ENCODE data around the gene POP5. TPM values are rescaled to one million over a fixed set of nuclear protein-coding genes. Genes with fewer than 3 reads are reported as not detected.
A peak's percentile ranks its signal among the peaks of the same experiment; 100 is the strongest.

POP5 gene
- polyA plus RNA-seq, 3 donors: 45.9 to 54.5 (median 47.4) TPM

GRCh38 chr12:120590741-120591407, 9.7 kb upstream of the POP5 start:
- no peak for DNase-seq (ENCODE audit: low read depth in 3 of 3, low spot score in 2 of 3)

- no peak for DNase-seq (ENCODE audit: low read depth in 3 of 3, low spot score in 2 of 3)
Measured at GRCh38 chr12:120588948-120589930, 8.0 kb upstream of the POP5 start.

DNA sequence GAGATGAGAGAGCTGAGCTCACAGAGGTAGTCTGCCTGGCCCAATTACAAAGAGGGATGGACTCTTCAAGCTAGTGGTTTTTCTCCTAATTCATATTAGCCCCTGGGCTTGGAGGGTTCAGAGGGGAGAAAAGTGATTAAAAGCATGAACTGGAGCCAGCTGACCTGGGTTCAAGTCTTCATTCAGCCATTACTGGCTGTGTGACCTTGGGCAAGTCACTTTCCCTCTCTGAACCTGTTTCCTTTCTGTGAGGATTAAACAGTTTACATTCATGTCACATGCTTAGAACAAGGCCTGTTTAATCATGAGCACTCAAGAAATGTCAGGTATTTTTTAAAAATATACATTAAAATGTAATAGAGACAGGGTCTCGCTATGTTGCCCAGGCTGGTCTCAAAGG, 7.2 kb upstream of the POP5 start:
- DNase-seq (ENCODE audit: low read depth in 3 of 3, low spot score in 2 of 3): no peak

- no peak for DNase-seq (ENCODE audit: low read depth in 3 of 3, low spot score in 2 of 3)
Measured at GRCh38 chr12:120586860-120587259, 5.7 kb upstream of the POP5 start.

DNA sequence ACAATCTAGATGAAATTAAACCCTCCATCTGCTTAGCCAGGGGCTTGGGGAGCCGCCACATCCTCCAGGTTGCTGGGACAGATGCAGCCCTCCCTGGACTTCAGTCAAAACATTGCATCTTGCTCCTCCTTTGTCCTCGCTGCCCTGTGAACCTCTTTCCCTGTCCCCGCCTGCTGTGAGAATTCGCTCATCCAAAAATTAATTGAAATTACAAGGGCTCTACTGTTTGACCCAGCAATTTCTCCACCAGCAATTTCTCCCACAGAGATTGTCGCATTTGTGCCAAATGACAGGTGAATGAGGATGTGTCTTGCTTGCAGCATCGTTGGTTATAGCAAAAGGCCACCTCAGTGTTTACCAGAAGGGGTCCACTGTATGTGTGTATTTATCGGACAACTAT, 5.0 kb upstream of the POP5 start:
- DNase-seq (ENCODE audit: low read depth in 3 of 3, low spot score in 2 of 3): no peak

DNA sequence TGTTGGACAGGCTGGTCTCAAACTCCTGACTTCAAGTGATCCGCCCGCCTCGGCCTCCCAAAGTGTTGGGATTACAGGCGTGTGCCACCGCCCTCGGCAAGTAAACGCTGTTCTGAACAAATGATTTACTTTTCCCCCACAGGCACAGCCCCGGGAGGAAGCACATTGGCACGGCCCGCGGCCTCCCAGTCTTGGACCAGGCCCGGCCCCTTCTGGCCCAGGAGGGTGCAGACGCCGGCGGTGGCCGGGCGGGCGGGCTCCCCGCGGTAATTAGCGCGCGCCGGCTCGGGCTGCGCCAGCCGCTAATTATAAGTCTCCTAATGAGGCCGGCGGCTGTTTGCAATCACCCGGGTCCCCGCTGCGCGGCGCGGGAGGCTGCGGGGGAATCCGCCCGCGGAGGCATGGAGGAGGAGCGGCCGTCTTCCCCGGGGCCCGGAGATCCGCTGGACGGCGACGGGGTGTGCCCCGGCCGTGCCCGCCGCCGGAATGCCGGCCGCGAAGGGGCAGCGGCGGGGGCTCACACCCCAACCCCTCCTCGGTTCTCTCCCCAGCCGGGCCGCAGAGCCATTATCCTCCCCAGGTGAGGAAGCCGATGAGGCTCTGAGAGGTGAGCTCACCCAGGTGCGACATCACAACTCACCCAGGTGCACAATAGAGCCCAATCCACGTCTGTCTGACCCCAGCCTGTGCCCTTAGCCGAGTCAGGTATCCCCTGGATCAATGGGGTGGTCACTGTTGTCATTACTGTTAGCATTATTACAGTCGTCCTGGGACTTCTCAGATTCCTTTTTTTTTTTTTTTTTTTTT, 3.3 kb upstream of the POP5 start:
- no peak for DNase-seq (ENCODE audit: low read depth in 3 of 3, low spot score in 2 of 3)

- DNase-seq (ENCODE audit: low read depth in 3 of 3, low spot score in 2 of 3): peak in 1 of 3 donors; percentile 40
Measured at GRCh38 chr12:120583478-120584030, 2.4 kb upstream of the POP5 start.

GRCh38 chr12:120581998-120582397, 796 bp upstream of the POP5 start:
- DNase-seq (ENCODE audit: low read depth in 3 of 3, low spot score in 2 of 3): no peak

DNA sequence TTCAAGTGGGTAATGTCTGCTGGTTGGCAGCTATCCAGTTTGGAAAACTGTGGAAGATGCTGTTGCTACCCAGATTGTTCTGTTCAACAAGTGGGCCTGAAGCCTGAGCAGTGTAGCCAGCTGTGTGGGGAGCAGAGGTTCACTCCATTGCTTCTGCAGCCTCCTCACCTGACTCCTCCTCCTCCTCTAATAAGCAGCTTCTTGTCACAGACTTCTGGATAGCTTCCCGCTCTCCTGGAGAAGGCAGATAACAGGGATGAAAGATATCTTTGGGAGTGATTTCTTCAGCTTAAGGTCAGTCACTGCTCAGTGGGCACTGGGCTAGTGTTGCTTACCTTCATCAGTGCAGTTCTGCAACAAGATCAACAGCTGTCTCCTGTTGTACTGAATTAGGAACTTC, 2.0 kb downstream of the POP5 start:
- no peak for DNase-seq (ENCODE audit: low read depth in 3 of 3, low spot score in 2 of 3)

- no peak for DNase-seq (ENCODE audit: low read depth in 3 of 3, low spot score in 2 of 3)
Measured at GRCh38 chr12:120574106-120574505, 7.1 kb downstream of the POP5 start.

- no peak for DNase-seq (ENCODE audit: low read depth in 3 of 3, low spot score in 2 of 3)
Measured at GRCh38 chr12:120573560-120573959, 7.6 kb downstream of the POP5 start.

DNA sequence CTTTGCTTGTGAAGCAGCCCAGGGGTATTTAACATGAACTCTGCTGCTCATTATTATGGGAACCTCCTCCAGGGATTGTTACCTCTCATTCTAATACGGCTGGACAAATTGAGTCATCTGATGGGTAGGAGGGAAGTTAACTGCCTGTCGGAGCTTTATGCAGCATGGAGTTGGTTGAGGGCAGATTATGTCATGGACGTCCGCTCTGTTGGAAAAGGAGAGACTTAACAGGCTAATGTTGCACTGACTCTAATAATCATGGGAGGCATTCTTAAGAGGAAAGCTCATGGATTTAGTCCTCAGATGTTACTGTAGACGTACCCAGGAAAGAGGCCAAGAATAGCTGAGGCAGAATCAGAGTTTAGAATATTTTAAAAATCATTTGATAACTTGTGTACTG, 9.9 kb downstream of the POP5 start:
- DNase-seq (ENCODE audit: low read depth in 3 of 3, low spot score in 2 of 3): no peak

GRCh38 chr12:120563495-120563894, 17.7 kb downstream of the POP5 start:
- DNase-seq (ENCODE audit: low read depth in 3 of 3, low spot score in 2 of 3): no peak

DNA sequence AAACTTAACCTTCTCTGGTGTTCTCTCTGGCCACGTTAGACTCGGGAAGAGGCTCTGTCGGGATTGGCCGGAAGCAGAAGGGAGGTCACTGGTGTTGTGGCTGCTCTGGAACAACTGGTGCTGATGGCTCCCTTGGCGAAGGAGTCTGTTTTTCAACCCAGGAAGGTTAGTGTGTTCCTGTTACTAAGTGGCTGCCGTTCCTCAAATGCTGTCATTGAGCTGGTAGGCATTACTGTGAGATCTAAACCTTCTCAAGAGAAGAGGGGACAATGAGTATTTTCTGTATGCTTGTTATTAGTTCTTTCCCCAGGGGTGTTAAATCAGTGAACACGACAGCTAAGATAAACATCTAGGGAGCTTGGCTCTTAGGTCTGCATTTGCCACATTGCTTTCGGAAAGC, 18.3 kb downstream of the POP5 start:
- no peak for DNase-seq (ENCODE audit: low read depth in 3 of 3, low spot score in 2 of 3)

DNA sequence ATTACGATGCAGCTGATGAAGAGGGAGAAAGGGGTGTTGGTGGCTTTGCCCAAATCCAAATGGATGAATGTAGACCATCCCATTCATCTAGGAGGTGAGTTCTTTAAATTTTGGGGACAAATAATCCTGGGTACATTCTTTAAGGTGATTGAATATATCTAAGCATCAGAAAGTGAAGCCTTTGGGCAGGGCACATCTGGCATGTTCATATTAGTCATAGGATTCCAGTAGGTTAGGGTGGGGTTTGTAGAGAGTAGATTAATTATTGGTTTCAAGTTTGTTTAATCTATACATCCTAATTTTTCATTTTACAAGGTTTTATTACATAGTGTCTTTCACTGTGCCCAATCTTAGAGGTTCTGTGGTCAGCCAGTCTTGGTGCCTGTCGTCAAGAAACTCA, 23.6 kb downstream of the POP5 start:
- no peak for DNase-seq (ENCODE audit: low read depth in 3 of 3, low spot score in 2 of 3)

DNA sequence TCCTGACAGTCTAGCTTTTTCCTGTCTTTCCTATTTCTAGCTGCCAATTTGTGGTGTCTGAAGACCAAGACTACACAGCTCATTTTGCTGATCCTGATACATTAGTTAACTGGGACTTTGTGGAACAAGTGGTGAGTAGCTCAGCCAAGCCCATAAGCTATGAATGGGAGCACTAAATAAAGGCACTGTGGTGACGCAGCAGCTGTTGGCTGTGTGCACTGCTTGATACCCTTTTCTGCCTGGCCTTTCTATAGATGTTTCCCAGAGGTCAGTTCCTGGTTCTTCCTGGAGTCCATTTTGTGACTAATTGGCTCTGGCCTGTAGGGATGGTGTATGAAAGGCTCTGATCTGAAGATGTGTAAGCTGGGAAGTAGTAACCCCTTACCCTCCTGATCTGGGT, 26.5 kb downstream of the POP5 start:
- DNase-seq (ENCODE audit: low read depth in 3 of 3, low spot score in 2 of 3): no peak

GRCh38 chr12:120546050-120546386, 35.2 kb downstream of the POP5 start:
- no peak for DNase-seq (ENCODE audit: low read depth in 3 of 3, low spot score in 2 of 3)

GRCh38 chr12:120544691-120545090, 36.5 kb downstream of the POP5 start:
- no peak for DNase-seq (ENCODE audit: low read depth in 3 of 3, low spot score in 2 of 3)

DNA sequence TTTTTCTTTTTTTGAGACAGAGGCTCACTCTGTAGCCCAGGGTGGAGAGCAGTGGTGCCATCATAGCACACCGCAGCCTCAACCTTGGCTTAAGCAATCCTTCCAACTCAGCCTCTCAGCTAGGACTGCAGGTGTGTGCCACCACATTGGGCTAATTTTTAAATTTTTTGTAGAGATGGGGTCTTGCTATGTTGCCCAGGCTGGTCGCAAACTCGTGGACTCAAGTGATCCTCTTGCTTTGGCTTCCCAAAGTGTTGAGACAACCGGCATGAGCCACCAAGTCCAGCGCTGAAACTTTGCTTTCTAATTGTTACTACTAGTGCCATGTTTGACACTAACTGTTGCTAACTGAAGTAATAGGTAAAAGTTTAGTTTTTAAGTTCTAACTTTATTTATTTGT, 39.0 kb downstream of the POP5 start:
- DNase-seq (ENCODE audit: low read depth in 3 of 3, low spot score in 2 of 3): no peak

DNA sequence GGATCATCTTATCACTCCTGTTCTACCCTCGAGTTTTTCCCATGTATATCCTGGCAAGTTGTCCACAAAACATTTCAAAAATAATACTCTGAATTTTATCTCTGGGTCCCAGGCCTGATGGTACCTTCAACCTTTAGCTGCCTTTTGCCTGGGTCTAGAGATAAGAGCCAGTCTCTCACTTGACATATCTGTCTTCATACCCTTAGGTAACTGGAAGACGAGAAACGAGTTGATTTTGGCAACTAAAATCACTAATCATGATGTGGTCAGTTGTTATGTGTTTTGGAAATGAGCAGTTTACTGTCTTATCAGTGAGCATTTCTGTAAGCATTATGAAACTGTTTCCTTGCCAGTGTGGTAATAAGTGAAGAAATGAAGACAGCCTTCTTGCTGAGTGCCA, 40.8 kb downstream of the POP5 start:
- DNase-seq (ENCODE audit: low read depth in 3 of 3, low spot score in 2 of 3): no peak

DNA sequence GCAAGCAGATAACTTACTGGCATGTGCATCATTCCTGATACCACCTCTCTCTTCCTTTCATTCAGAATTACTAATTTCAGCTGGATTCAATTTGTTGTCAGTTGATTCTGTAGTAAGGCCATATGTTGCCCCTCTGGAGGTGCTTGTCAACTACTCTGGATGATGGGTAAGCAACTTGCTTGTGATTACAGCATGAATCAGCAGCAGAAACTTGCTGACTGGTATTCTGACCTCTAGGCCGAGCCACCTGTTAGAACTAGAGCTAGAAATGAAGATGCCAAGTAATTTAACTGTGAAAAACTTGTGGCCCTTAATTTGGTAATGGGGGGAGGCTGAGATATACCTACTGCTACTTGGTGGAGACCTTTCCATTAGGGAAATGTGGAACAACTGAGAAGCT, 41.9 kb downstream of the POP5 start:
- DNase-seq (ENCODE audit: low read depth in 3 of 3, low spot score in 2 of 3): no peak

Measured in right renal cortex interstitium (tissue), 3 donors.